NOMO-1 treated with DMSO at 0.1 percent for 48 hours (cell line): ENCODE results near the gene UBE4B.
A peak's percentile ranks its signal among the peaks of the same experiment; 100 is the strongest.

Experiments used
- DNase-seq: peaks from one replicate; lab custom pipeline; 2025; ENCODE audit not compliant: unreplicated experiment; lab: John Stamatoyannopoulos, UW

UBE4B gene

DNA sequence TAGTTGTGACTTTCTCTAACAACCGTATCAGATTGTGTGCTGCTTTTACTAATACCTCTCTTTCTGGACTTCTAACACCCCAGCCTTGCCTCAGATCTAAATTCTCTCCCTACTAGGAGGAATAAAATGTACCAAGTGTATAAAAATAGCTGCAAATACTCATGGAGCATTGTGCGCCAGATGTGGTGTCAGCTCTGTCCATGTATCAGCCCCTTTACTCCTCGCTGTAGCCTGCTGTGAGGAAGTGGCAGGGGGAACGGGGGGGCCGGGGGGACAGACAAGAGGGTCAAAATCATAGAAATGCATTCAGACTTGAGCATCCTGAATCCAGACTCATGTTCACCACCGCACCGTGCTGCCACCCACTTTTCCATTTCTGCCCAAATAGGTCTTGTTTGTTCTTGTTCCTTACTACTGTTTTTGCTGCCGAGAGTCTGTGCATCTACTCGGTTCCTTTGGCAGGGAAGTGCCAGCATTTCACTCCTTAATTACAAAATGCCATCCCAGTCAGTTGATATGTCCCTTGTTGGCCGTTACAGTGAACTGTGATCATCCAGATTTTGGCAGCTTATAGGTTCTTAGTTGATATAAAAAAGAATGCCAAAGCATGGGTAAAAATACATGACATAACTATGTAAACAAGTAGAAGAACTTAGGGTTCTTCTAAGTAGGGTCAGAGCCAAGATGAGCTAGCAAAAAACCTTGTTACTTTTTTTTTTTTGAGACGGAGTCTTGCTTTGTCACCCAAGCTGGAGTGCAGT, 76.4 kb downstream of the UBE4B start:
- no peak for DNase-seq

DNA sequence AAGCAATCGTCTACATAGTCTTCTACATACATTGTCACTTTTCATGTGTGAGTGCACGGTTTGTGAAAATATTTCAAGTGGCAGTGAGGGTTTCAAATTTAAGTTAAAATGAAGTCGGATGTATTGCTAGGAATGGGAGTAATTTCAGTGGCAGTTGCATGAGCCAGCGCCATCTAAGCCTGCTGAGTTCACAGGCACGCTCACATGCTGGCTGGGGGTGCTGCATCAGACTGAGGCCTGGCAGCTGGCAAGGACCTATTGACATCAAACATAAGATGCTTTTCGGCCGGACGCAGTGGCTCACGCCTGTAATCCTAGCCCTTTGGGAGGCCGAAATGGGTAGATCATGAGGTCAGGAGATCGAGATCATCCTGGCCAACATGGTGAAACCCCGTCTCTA, 80.7 kb downstream of the UBE4B start:
- DNase-seq: no peak

- no peak for DNase-seq
Measured at GRCh38 chr1:10114746-10115145, 82.0 kb downstream of the UBE4B start.

DNA sequence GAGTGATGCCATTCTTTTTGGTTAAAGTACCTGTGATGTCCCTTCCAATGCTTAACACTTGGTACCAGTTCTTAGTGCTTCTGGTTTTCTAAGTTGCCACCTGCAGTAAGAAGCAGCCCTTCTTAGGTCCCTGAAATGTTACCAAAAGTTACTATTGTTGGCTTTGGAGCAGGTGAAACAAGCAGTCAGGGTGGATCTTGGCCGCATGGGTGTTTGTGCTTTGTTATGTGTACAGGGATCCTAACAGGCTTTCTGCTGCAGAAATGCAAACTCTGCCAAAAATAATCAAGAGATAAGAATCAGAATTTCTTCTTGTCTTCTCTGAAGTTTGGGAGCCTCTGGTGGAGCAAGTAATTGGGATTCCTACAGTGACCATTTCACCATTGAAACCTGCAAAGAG, 84.4 kb downstream of the UBE4B start:
- DNase-seq: no peak

- no peak for DNase-seq
Measured at GRCh38 chr1:10117865-10118264, 85.1 kb downstream of the UBE4B start.

DNA sequence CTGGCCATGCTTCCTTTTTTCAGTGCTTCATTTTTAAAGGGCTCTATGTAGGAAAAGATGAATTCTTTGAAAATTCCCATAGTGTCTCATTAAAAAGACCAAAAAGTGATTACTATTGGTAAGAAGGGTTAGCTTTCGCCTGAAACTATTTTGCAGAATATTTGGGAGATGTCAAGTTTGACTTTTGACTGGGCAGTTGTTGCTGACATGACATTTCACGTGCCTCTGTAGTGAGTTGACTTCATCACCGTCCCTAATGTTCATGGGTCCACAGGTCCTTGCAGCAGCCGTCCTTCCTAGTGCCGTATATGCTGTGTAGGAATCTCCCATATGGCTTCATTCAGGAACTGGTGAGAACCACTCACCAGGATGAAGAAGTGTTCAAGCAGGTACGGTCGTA, 88.9 kb downstream of the UBE4B start:
- DNase-seq: no peak

DNA sequence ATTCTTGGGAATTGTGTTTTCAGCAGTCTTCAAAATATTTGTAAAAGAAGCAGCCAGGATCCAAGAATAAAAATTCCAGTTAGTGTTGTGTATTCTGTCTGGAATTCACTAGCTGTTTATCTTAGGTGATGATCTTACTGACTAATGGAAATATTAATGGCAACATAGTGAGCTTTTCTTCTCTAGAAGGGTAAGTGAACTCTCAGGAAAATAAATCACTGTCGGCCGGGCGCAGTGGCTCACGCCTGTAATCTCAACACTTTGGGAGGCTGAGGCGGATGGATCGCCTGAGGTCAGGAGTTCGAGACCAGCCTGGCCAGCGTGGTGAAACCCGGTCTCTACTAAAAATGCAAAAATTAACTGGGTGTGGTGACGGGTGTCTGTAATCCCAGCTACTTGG, 90.2 kb downstream of the UBE4B start:
- no peak for DNase-seq

DNA sequence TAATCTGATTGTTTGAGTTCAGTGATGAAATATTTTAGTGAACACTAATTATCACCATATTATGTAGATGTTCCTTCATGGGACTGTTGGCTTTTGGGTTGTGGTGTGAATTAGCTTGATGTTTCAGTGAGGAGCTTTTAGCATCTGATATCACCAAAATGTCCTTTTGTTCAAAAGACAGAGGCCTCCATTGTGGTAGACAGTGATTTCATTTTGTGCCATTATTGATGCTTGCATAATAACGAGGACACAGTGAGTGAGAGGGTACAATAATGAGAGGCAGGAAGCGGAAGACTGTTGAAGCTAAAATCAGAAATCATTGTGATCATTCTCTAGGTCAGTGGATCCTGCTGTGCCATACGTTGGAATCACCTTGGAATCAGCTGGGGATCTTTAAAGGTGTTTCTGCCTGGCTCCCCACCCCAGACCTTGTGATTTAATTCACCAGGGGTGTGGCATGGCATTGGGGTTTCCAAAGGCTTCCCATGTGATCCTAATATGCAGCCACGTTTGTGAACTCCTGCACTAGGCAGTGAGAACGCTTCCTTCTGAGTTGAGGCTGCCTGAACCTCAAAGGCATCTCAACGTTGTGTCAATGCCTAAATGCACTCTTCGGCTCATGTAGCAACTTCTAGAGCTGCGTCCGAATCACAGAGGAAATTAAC, 95.5 kb downstream of the UBE4B start:
- DNase-seq: no peak

GRCh38 chr1:10132316-10132715, 99.6 kb downstream of the UBE4B start:
- no peak for DNase-seq

DNA sequence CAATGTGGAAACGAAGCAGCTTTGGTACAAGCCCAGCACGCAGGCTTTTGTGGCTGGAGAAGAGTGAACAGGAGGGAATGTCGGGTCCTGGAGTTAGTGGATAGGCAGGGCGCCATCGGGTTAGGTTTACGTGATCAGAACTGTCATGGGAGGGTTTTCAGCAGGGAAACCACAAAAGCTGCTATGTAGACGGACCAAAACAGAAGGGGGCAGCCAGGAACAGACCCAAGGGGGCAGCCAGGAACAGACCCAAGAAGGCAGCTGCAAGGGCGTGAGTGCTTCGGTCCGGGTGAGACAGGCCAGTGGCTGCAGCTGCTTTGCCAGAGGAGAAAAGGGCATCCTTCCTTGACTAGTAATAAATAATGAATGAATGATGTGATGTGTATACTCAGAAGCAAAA, 100.1 kb downstream of the UBE4B start:
- no peak for DNase-seq

GRCh38 chr1:10140981-10141380, 108.2 kb downstream of the UBE4B start:
- no peak for DNase-seq

DNA sequence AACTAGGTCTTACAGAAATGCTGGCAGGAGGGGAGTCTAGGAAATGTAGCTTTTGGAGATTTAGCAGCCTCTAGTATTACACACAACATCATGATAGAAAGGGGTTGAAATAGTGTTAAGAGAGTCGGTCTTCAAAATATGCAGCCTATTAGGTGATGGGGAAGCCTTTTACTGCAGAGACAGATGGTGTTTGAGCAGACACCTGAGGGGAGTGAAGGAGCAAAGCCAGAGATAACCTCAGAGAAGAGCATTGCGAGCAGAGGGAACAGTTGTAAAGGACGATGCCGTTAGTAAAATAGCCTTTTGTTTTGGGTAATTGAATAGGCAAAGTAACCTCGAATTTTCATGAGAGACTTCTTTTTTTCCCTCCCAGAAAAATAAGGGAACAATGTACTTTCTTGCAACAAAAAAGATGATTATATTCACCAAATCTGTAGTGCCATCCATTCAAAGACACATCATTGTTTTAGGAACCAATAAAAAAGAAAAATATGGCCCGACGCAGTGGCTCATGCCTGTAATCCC, 111.3 kb downstream of the UBE4B start:
- no peak for DNase-seq

- no peak for DNase-seq
Measured at GRCh38 chr1:10146391-10146790, 113.6 kb downstream of the UBE4B start.

DNA sequence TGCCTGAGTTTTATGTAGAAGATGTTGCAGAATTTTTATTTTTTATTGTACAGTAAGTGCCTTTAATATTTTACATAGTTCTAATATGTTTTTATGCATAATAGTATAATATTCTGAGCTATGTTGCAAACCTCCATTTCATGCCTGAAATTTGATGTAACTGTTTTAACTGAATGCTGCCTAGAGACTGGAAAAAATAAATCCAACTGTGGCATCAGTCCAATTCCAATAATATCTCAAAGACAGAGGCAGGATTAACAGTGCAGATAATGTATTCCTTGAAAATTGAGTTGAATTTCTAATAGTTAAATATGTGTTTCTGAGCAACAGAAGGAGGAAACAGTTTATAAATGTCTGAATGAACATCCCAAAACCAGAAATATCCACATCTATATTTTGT, 116.5 kb downstream of the UBE4B start:
- DNase-seq: no peak

DNA sequence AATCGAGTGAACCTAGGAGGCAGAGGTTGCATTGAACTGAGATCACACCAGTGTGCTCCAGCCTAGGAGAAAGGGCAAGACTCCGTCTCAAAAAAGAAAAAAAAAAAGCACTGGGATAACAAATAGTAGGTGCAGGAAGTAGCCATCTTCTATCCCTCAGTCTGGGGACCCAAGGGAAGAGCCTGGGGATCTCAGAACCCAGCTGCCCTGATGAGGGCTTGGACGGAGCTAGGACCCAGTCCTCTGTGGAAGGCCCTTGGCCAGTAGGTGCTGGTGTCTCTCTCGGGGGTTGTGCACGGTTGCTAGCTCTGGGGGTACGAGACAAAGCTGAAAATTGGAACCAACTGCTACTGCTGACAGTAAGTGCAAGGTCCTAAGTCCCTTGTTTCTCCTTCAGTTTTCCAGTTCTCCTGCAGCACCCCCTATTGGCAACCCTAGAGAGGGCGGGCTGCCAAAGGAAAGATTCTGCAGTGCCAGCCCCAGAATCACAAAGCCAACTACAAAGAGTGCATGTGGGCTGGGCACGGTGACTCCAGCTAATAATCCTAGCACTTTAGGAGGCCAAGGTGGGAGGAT, 120.0 kb downstream of the UBE4B start:
- DNase-seq: peak; percentile 37

DNA sequence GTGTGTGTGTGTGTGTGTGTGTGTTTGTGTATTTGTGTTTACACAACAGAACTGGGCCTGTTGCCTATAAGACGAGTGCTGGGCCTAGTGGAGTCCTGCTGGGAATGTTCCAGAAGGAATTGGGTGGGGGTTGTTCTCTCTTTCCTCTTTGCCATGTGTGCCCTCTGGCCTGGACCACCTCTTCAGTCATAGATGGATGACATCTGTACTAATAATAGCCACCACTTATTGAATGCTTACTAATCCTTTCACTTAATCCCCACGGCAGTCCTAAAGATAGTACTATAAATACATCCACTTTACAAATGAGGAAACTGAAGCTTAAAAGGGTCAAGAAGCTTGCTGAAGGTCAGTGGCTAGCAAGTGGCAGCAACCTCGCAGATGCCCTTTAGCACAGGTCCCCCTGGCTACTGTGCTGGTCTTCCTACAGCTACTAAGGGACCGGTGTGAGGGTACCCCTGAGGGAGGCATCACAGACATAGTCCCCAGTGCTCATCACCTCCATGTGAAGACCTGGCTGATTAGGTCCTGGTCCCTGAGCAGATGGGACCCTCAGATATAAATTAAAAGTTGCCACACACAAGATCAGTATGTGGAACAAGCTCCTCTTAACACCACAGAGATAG, 122.4 kb downstream of the UBE4B start:
- no peak for DNase-seq

GRCh38 chr1:10160173-10160572, 127.4 kb downstream of the UBE4B start:
- no peak for DNase-seq

GRCh38 chr1:10160907-10161490, 128.2 kb downstream of the UBE4B start:
- no peak for DNase-seq

DNA sequence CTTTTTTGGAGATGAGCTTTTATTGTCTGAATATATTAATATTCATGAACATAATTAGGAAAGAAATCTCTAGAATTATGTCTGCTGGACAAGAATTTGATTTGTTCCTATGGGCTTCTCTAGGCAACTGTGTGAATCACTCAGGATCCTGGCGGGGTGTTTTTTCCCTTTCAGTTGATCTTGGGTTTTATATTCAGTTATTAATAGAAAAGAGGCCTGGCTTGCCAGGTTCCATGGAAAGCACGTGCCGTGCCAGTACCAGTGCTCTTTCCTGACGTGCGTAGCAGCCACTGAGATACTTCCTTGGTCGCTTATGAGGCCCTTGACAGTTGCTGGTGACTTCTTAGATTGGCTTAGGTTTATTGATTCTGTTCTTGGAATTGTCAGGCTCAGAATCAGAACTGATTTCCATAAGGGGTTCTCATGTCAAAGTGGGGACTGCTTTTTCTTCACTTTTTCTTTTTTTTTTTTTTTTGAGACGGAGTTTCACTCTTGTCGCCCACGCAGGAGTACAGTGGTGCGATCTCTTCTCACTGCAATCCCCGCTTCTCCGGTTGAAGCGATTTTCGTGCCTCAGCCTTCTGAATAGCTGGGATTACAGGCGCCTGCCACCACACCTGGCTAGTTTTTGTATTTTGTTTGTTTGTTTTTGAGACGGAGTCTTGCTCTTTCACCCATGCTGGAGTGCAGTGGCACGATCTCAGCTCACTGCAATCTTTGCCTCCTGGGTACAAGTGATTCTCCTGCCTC, 129.0 kb downstream of the UBE4B start:
- no peak for DNase-seq

- DNase-seq: no peak
Measured at GRCh38 chr1:10168912-10169514, 136.3 kb downstream of the UBE4B start.
